G401 (cell line): ENCODE data around the gene RB1. TPM values are rescaled to one million over a fixed set of nuclear protein-coding genes. Genes with fewer than 3 reads are reported as not detected.

ENCODE experiments used
- DNase-seq: peaks from one replicate; pipeline ENCODE4 v3.0.0-alpha.2; 2015; ENCODE audit warnings: low spot score
- in situ Hi-C: cut with HindIII; loops from 2 replicates; pipeline ENCODE4 v1.10.0; 2016; ENCODE audit warnings: low sequenced_read_pairs, mixed read lengths
- total RNA-seq: library from RNA; depleted of rRNA; stranded (reverse); fragments of >200 nt; shearing (Covaris generic); gene quantifications from 2 replicates; pipeline ENCODE4 v1.2.3, GENCODE V29; 2014; rRNA removed

Gene RB1
- total RNA-seq, 1 experiment from 2014 or later, result 24.8 TPM

- no peak for DNase-seq
- in situ Hi-C loops, result no loop called here
These were observed 201.1 kb downstream of the RB1 start for GRCh38 chr13:48504606-48505005.

- no peak for DNase-seq
- in situ Hi-C loops, result no loop called here
These were observed 201.5 kb downstream of the RB1 start for GRCh38 chr13:48505012-48505411.

GRCh38 chr13:48505597-48506091 lies 202.1 kb downstream of the RB1 start:
- in situ Hi-C loops, result no loop called here
- DNase-seq, result no peak

GRCh38 chr13:48506092-48506701 lies 202.6 kb downstream of the RB1 start:
- peak; percentile 91 for DNase-seq

GRCh38 chr13:48507021-48507420 lies 203.5 kb downstream of the RB1 start:
- in situ Hi-C loops, result no loop called here
- DNase-seq, result no peak

More at GRCh38 chr13:48506092-48506701, 202.6 kb downstream of the RB1 start:
- in situ Hi-C loops, result no loop called here

- in situ Hi-C loops, result no loop called here
- no peak for DNase-seq
These were observed 204.5 kb downstream of the RB1 start for GRCh38 chr13:48508011-48508410.

GRCh38 chr13:48510698-48511097 lies 207.1 kb downstream of the RB1 start:
- DNase-seq, result peak; percentile 22
- in situ Hi-C loops, result no loop called here

GRCh38 chr13:48511621-48512230 lies 208.2 kb downstream of the RB1 start:
- peak; percentile 71 for DNase-seq
- in situ Hi-C loops, result no loop called here

- in situ Hi-C loops, result no loop called here
- DNase-seq, result no peak
These were observed 211.2 kb downstream of the RB1 start for GRCh38 chr13:48514793-48515192.

GRCh38 chr13:48515732-48516131 lies 212.2 kb downstream of the RB1 start:
- in situ Hi-C loops, result no loop called here
- DNase-seq, result no peak

GRCh38 chr13:48518083-48518482 lies 214.5 kb downstream of the RB1 start:
- no peak for DNase-seq
- in situ Hi-C loops, result no loop called here

GRCh38 chr13:48526286-48526685 lies 222.7 kb downstream of the RB1 start:
- DNase-seq, result no peak
- in situ Hi-C loops, result no loop called here

GRCh38 chr13:48527955-48528354 lies 224.4 kb downstream of the RB1 start:
- in situ Hi-C loops, result no loop called here
- DNase-seq, result no peak

GRCh38 chr13:48528720-48529119 lies 225.2 kb downstream of the RB1 start:
- in situ Hi-C loops, result no loop called here
- no peak for DNase-seq

GRCh38 chr13:48530833-48531232 lies 227.3 kb downstream of the RB1 start:
- DNase-seq, result no peak
- in situ Hi-C loops, result no loop called here

Other genes starting within 250 kb of the RB1 start
- 32.6 and 37.9 TPM in 2 replicates for gene MED4, start 208.6 kb upstream of the RB1 start, total RNA-seq
- gene ITM2B, start 70.5 kb upstream of the RB1 start, total RNA-seq, result 35.2 and 62.6 TPM in 2 replicates
- gene LPAR6, start 109.4 kb downstream of the RB1 start, total RNA-seq, result not detected in 2 replicates
- 4.3 and 10.3 TPM in 2 replicates for gene RCBTB2, start 229.3 kb downstream of the RB1 start, total RNA-seq